HG02798 (cell line): Measurements from ENCODE around the gene AFAP1.

Source experiments
- ATAC-seq: cut with Tn5 transposase; IDR thresholded peaks from one replicate; pipeline ENCODE4 v1.9.1; 2021; ENCODE audit warnings: mild to moderate bottlenecking; ENCODE audit not compliant: unreplicated experiment, poor library complexity

Gene AFAP1

DNA sequence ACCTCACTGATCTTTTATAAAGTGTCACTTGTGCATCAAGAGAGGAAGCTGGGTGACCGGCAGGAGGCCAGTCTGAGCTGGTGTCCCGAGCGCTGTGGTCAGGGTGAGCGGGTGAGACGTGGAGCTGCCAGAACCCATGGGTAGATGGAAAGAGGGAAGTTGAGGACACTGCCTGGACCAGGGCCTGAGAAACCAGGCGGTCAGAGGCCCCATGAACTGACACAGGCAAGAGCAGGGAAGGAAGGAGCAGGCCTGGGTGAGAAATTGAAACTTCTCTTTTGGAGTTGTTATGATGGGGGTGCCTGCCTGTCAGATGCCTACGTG is 192.6 kb downstream of the AFAP1 start:
- ATAC-seq: no peak

DNA sequence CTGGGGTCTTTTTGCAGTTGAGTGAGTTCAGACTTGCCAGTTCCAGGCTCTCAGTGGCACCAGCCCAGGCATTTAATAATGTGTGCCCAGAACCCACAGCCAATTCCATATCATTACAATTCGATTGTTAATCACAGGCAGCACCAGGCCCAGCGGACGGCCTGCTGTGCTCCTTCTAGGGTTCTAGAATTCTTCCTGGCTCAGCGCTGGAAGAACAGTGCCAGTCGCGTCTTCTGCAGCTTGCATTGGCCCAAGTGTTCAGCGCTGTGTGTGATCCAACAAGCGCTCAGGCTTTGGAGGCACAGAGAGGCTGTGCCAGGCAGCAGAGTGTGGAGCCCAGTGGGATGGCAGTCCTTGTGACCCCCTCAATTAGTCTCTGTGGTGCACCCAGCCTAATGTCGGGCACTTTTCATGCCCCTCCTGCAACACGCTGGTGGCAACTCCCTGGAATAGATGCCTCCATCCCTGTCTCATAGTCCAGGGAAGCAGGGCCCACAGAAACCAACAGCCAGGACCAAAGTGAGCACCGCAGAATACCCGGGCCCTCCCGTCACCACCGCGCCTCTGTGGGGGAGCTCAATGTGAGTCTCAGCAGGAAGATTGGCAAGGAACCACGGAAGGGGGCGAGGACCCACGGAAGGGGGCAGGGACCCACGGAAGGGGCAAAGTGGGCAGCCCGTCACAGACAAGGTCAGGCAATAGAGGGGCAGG is 193.2 kb downstream of the AFAP1 start:
- ATAC-seq: no peak

- no peak for ATAC-seq
Measured at GRCh38 chr4:7745301-7745885, 194.3 kb downstream of the AFAP1 start.

- ATAC-seq: no peak
Measured at GRCh38 chr4:7744142-7744804, 195.4 kb downstream of the AFAP1 start.

DNA sequence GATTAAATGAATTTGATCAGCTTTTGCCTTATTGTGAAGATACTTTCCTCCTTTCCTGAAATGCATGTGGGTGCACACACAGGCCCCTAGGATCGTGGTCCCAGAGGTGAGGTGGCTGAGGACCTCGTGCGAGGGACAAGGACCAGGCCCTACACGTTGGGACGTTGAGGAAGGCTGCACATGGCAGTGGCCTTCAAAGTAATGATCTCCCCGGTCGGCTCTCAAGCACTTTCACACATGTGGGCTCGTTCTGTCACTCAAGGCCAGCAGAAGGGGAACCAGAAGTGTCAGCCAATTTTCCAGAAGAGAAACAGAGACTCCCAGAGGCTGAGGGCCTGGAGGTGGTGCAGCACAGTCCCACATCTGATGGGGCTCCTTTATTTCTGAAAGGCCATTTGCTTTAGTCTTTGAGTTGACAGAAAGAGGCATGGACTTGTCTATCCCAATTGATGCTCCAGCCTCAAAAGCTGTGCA is 196.8 kb downstream of the AFAP1 start:
- ATAC-seq: no peak

DNA sequence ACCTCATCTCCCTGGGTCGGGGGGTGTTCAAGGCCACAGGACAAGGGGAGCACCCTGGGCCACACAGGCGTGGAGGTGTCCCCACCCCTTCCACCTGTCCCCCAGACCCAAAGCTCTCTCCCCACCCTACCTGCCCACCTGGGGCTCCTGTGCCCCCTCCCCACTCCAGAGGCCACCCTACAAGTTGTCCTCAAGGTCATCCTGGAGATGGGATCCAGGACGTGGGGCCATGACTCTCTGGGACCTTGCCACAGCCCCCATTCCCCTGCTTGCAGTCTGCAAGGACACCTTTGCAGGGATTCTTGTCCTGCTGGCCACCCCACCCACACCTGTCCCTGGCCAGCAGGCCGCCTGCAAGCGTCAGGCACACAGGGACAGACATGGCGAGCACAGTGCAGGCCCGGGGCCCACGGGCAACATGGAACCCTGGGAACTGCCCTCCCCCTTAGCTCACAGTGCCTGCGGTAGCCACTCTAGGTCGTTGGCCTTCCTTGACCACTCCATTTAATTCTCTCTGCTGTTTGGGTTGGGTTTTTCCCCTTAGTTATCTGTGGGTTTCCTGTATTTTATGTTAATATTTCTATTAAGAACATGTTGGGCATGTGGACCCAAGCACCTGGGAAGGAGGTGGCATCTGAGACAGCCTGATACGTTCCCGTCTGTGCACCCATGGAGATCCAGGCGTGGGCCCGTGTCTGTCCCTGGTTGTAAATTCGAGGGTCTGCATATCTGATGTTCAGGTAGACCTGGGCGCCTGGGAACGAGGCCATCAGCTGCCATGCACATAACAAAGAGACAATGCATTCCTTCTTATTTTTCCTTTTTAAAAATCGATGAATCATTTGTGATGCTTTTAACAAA is 197.5 kb downstream of the AFAP1 start:
- ATAC-seq: no peak

- ATAC-seq: no peak
Measured at GRCh38 chr4:7740866-7741525, 198.7 kb downstream of the AFAP1 start.

- ATAC-seq: no peak
Measured at GRCh38 chr4:7739918-7740865, 199.5 kb downstream of the AFAP1 start.

- no peak for ATAC-seq
Measured at GRCh38 chr4:7739077-7739917, 200.4 kb downstream of the AFAP1 start.

GRCh38 chr4:7738458-7739076 is 201.1 kb downstream of the AFAP1 start:
- ATAC-seq: no peak

DNA sequence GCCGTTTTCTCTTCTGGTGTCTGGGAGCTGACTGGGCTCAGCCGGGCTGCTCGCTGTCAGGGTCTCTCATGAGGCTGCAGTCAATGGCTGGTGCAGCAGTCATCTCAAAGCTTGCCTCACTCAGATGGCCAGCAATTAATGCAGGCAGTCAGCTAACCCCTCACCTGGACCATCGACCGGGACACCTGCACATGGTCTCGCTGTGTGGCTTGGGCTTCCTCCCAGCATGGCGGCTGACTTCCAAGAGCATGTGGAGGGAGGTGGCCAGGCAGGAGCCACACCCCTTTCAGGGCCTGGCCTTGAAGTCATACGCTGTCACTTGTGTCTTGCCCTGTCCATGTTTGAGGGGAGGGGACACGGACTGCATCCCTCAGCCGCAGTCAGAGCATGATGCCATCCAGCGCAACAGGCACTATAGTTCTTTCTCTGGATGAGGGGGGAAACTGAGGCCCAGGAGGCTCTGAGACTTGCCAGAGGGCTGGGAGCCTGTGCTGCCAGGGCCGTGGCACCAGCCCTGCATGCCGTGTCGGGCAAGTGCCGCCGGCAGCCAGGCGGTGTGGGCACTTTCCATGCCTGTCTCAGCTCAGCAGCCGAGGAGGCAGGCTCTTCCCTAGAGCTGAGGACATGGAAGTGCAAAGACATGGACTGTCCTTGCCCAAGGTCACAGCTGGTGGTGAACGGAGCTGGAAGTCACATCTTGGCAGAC is 201.8 kb downstream of the AFAP1 start:
- no peak for ATAC-seq

DNA sequence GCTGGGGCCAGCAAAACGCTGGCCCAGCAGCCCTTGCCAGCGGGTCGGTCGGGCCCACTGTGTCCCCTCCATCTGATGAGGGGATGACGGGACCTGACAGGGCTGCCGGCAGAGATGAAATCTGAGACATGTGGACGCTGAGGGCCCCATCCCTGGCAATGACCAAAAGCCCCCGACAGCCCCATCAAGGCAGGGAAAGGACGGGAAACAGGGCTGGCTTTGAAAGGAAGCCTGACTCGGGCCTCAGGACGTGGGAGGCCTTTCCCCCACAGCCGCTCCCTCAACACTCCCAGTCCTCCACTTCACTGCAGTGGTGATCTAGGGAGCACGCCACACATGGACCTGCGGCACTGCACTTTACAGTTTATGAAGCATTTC is 202.4 kb downstream of the AFAP1 start:
- ATAC-seq: no peak

- ATAC-seq: no peak
Measured at GRCh38 chr4:7736436-7737267, 203.0 kb downstream of the AFAP1 start.

GRCh38 chr4:7735961-7736360 is 203.7 kb downstream of the AFAP1 start:
- no peak for ATAC-seq

DNA sequence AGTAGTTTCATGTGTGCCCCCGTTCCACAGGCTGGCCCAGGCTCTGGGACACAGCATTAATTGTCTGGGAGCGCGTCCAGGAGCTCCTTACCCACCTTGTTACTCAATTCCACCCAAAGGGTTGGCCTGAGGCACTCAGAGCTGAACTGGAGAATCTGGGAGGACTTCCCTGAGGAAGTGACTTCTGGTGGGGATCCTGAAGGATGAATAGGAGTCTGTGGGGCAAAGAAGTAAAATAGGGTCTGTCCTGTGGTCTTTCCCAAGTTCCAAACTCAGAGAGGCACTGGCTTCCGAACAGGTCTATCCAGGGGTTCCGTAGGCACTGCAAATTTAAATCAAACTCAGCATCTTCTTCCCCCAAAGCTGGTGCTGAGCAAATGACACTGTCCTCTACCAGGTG is 204.3 kb downstream of the AFAP1 start:
- ATAC-seq: no peak

GRCh38 chr4:7734651-7735260 is 204.9 kb downstream of the AFAP1 start:
- no peak for ATAC-seq
